Measurements from ENCODE around the gene CEP128. TPM values are rescaled to one million over a fixed set of nuclear protein-coding genes. Genes with fewer than 3 reads are reported as not detected.

The CEP128 gene
- total RNA-seq, 1 donor from 2014 or later, result 6.1 TPM

- Histone ChIP-seq H3K36me3 (no peaks in the 10 kb centered on the region), H3K4me1 (no peaks in the 10 kb centered on the region), H3K27ac (no peak overlapping the region), H3K27me3 (no peaks in the 10 kb centered on the region), H3K4me3 (no peak overlapping the region), H3K9me3 (no peaks in the 10 kb centered on the region)
- ATAC-seq, result no peak
- intact Hi-C loops (cut with DNase I), result no loop called here
- no peak for DNase-seq
- no peak for TF ChIP-seq CTCF (IDR thresholded peaks at IDR 0.05)
Observed at GRCh38 chr14:80507292-80507869, 434.2 kb downstream of the CEP128 start.

- H3K4me1 ChIP-seq, result no peaks in the 10 kb centered on the region
Observed at GRCh38 chr14:80504781-80505180, 436.8 kb downstream of the CEP128 start.

GRCh38 chr14:80498533-80498932, 443.0 kb downstream of the CEP128 start:
- no peaks in the 10 kb centered on the region for H3K4me1 ChIP-seq
- intact Hi-C loops (cut with DNase I), result no loop called here
- no peak overlapping the region for H3K4me3 ChIP-seq
- H3K36me3 ChIP-seq, result no peaks in the 10 kb centered on the region
- H3K27ac ChIP-seq, result no peak overlapping the region
- TF ChIP-seq CTCF (IDR thresholded peaks at IDR 0.05), result no peak
- H3K27me3 ChIP-seq, result no peaks in the 10 kb centered on the region
- no peak for ATAC-seq
- DNase-seq, result no peak
- H3K9me3 ChIP-seq, result no peaks in the 10 kb centered on the region

More at GRCh38 chr14:80504781-80505180, 436.8 kb downstream of the CEP128 start:
- DNase-seq (no peak), ATAC-seq (no peak)
- Histone ChIP-seq H3K27ac (no peak overlapping the region), H3K9me3 (no peaks in the 10 kb centered on the region), H3K4me3 (no peak overlapping the region), H3K27me3 (no peaks in the 10 kb centered on the region), H3K36me3 (no peaks in the 10 kb centered on the region)
- TF ChIP-seq CTCF (IDR thresholded peaks at IDR 0.05), result no peak
- intact Hi-C loops (cut with DNase I), result no loop called here

- Histone ChIP-seq H3K36me3 (no peaks in the 10 kb centered on the region), H3K27ac (no peak overlapping the region), H3K4me3 (no peak overlapping the region), H3K27me3 (no peaks in the 10 kb centered on the region), H3K4me1 (no peaks in the 10 kb centered on the region), H3K9me3 (no peaks in the 10 kb centered on the region)
- intact Hi-C loops (cut with DNase I), result no loop called here
- ATAC-seq, result no peak
- DNase-seq, result no peak
- TF ChIP-seq CTCF (IDR thresholded peaks at IDR 0.05), result no peak
Observed at GRCh38 chr14:80496090-80496489, 445.4 kb downstream of the CEP128 start.

GRCh38 chr14:80494769-80495168, 446.8 kb downstream of the CEP128 start:
- Histone ChIP-seq H3K27ac (no peak overlapping the region), H3K4me3 (no peak overlapping the region), H3K36me3 (no peaks in the 10 kb centered on the region), H3K9me3 (no peaks in the 10 kb centered on the region), H3K27me3 (no peaks in the 10 kb centered on the region), H3K4me1 (no peaks in the 10 kb centered on the region)
- TF ChIP-seq CTCF (IDR thresholded peaks at IDR 0.05), result no peak
- ATAC-seq (no peak), DNase-seq (no peak)
- intact Hi-C loops (cut with DNase I), result no loop called here

- no peak for ATAC-seq
- Histone ChIP-seq H3K4me1 (no peaks in the 10 kb centered on the region), H3K36me3 (no peaks in the 10 kb centered on the region), H3K4me3 (no peak overlapping the region), H3K27ac (no peak overlapping the region), H3K9me3 (no peaks in the 10 kb centered on the region), H3K27me3 (no peaks in the 10 kb centered on the region)
- no peak for DNase-seq
- intact Hi-C loops (cut with DNase I), result no loop called here
- no peak for TF ChIP-seq CTCF (IDR thresholded peaks at IDR 0.05)
Observed at GRCh38 chr14:80493620-80494019, 447.9 kb downstream of the CEP128 start.

All from upper lobe of right lung (tissue), 1 donor.